NCI-H1417 treated with DMSO at 0.1 percent for 48 hours (cell line): ENCODE data around the gene FXN.
"Not testable (repeated sequence)": the region's sequence is repeated elsewhere in the genome, so short reads cannot be mapped to it uniquely, and the experiment has no call there.

Experiments used
- DNase-seq: peaks from one replicate; lab custom pipeline; 2025; lab: John Stamatoyannopoulos, UW

FXN gene

DNA sequence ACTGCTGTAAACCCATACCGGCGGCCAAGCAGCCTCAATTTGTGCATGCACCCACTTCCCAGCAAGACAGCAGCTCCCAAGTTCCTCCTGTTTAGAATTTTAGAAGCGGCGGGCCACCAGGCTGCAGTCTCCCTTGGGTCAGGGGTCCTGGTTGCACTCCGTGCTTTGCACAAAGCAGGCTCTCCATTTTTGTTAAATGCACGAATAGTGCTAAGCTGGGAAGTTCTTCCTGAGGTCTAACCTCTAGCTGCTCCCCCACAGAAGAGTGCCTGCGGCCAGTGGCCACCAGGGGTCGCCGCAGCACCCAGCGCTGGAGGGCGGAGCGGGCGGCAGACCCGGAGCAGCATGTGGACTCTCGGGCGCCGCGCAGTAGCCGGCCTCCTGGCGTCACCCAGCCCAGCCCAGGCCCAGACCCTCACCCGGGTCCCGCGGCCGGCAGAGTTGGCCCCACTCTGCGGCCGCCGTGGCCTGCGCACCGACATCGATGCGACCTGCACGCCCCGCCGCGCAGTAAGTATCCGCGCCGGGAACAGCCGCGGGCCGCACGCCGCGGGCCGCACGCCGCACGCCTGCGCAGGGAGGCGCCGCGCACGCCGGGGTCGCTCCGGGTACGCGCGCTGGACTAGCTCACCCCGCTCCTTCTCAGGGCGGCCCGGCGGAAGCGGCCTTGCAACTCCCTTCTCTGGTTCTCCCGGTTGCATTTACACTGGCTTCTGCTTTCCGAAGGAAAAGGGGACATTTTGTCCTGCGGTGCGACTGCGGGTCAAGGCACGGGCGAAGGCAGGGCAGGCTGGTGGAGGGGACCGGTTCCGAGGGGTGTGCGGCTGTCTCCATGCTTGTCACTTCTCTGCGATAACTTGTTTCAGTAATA lies at the start of gene FXN:
FXN (plus strand) TSS at position 315 of the 871 bp plus-strand sequence; CDS start at position 346, 31 bp downstream.
- DNase-seq = peak; percentile 31

DNA sequence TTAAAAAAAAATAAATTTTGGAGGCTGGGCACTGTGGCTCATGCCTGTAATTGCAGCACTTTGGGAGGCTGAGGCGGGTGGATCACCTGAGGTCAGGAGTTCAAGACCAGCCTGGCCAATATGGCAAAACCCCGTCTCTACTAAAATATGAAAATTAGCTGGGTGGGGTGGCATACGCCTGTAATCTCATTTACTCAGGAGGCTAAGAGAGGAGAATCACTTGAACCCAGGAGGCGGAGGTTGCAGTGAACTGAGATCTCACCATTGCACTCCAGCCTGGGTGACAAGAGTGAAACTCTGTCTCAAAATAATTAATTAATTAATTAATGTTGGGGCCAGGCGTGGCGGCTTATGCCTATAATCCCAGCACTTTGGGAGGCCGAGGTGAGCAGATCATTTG lies 48.6 kb upstream of the FXN start:
- not testable (repeated sequence) for DNase-seq

GRCh38 chr9:68991457-68991856 lies 44.1 kb upstream of the FXN start:
- no peak for DNase-seq

- no peak for DNase-seq
These were observed 39.8 kb upstream of the FXN start for GRCh38 chr9:68995776-68996175.

GRCh38 chr9:68996462-68996861 lies 39.1 kb upstream of the FXN start:
- DNase-seq = no peak

DNA sequence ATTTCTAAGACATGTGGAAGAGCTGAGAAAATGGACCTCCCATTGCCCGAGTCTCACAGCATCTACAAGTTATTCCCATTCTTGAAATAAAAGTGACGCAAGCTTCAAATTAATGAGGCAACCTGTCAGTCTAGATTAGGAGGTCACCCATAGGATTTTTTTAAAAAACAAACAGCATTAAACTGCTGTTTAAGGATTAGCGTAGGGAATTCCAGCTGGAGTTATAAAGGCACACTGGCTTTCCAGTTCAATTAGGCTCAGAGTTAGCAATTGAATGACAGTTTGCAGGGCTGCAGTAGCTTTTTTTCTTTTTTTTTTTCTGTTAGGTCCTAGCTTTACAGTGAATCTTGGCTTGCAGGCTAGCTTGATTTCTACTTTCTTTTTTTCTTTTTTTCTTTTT lies 37.9 kb upstream of the FXN start:
- DNase-seq = no peak

GRCh38 chr9:68998385-68998784 lies 37.2 kb upstream of the FXN start:
- no peak for DNase-seq

GRCh38 chr9:68998812-68999211 lies 36.7 kb upstream of the FXN start:
- no peak for DNase-seq

GRCh38 chr9:68999393-69000105 lies 36.0 kb upstream of the FXN start:
- DNase-seq = peak; percentile 28

DNA sequence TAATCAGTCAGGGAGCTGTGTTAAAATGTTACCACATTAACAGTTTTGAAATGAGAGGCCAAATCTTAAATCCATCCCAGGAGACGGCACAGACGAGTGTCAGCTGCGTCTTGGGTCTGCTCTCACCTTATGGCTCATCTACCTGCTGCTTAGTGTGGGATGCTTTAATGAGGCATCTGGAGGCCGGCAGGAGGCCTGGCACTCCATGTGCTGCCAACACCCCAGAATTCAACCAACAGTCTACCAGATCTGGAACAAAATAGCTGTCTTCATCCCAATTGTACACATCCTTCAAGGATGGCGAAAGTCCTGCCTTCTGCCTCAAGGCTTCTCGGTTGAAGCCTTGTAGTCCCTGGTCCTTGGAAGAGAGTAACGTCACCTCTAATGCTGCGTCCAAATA lies 33.6 kb upstream of the FXN start:
- DNase-seq = no peak

DNA sequence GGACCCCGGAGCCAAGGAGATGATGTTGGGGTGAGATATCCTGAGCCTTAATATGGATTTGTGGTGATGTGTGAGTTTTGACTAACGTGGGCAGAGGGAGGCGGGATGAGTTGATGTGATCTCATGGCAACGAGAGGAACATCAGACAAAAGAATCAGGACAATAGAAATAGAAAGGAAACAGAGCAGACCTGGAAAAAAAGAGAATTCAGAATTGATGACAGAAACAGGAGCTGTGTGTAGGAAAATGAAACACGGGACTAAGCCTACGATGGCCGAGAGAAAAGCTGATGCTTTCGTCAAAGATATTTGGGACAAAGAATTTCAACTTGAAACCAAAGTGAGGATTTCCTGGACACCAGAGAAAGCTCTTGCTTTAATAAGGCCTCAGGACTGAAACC lies 32.5 kb upstream of the FXN start:
- no peak for DNase-seq

DNA sequence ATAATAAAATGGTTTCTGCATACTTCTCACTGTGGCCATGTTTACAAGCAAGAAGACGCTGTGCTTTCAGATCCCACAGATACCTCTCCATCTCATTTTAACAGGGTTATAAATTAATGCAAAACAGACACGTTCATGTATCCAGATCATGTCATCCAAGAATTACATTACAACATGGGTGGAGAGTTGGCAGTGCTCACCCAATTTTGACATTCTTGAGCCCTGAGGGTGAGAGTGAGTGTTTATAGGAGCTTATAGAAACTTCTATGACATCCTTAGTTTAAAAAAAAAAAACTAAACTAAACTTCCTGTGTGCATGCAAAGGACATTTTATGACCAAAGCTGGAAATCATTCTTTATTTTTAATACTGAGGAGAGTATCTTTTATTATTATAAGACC lies 30.7 kb upstream of the FXN start:
- DNase-seq = no peak

DNA sequence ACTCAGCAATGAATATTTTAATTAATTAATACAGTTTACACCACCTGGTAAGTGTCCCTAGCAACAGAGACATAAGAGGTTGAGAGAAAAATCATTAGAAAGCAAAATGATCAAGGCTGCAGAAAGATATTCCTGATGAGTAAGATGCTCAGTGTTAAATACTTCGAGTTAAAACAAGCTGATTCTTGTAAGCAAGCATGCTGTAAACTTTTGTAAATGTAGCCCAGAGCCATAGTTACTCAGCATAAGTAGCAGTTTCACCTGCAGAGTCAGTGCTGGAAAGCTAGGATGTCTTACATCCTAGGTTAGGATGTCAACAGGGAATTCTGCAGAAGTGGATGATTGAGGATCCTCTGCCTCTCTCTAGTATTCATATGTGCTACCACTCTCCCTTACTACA lies 25.8 kb upstream of the FXN start:
- DNase-seq = no peak

DNA sequence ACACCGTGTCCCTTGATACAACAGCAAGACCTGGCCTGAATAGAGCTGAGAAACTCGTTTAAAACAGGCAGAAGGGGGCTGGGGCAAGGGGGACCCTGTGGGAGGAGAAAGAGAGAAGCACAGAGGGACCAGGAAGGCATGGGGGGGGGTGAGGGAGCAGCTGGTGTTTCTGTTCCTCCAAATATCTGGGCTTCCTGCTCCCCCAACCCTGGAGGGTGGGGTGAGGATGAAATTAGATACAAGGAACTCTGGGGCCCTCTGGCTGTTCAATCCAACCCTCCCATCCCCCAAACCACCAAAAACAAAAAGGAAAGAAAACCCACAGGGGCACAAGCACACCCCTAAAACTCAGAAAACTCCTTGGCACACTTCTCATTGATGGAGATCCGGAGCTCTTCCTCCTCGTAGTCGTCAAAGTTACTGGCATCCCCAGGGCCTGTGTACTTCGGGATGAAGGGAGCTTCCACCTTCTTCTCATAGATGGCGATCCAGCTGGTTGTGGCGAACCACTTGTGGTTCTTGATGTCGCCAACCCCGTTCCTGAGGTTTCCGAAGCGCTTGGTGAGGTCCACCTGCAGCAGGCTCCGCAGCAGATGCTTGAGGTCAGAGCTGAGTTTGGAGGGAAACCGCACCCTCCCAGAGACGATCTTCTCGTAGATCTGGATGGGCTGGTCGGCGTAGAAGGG lies 22.7 kb upstream of the FXN start:
- DNase-seq = no peak

DNA sequence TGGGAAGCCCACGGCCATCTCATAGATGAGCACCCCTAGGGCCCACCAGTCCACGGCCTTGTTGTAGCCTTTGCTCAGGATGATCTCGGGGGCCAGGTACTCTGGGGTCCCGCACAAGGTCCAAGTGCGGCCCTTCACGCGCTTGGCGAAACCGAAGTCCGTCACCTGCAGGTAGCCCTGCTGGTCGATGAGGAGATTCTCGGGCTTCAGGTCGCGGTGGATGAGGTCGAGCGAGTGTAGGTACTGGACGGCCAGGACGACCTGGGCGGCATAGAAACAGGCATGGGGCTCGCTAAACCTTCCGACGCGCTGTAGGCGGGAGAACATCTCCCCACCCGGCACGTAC lies 22.2 kb upstream of the FXN start:
- DNase-seq = no peak

- no peak for DNase-seq
These were observed 21.5 kb upstream of the FXN start, which contains the start of gene PRKACG for GRCh38 chr9:69014013-69014412. PRKACG (minus strand) TSS chr9:69014113; CDS start chr9:69014092, 21 bp downstream.

DNA sequence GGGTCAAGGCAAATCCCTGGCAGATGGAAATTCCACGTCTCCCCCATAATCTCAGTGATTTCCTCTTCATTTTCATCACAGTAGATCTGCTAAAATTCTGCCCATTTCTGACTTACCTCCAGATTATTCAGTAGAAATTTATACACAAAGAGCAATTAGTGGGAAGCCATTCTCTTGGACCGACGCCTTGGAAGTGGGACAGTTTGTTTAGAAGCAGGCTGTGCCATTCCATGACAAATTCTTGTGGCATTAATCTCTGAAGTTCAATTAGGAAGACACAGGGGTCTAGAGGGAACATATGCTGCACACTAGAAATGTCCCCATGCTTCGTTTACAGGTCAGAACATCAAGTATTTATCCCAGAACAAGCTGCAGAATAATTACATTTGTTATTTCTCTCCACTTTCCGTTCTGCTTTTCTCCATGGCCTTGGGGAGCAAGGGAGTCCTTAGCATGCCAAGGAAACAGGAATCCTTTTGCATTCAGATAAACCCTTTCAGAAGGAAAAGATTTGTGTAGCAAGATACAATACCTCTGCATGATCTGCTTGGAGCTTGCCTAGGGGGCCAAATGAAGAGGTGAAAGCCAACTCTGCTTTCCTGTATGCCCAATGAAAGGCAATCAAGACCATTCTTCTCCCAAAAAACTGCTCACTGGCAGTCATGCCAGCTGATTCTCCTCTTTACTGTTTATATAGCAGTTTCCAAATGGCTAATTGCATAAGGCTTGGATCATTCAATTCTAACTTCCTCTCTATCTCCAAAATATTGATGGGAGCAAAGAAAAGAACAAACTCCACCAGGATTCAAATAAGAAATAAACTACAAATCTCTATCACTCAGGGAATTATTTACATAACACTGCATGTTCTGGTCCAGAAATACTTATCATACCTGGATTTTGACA lies 19.1 kb upstream of the FXN start:
- no peak for DNase-seq

- DNase-seq = no peak
These were observed 16.8 kb upstream of the FXN start for GRCh38 chr9:69018737-69019136.

DNA sequence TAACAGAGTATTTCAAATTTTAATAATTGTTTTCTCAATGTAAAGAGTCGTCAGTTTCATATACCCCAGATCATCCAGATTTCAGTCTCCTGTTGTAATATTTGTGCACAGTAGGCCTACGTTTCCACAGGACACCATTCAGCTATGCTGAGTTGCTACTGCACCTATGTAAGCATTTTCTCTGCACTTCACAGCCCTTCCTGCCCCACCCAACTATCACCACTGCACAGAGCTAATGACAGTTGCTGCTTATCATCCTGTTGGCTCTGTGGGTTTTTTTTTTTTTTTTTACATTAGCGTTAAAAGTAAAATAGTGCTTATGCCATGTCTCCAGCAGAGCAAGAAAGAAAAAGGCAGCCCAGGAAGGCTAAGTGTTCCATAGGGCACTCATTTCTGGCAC lies 15.7 kb upstream of the FXN start:
- DNase-seq = no peak

- DNase-seq = no peak
These were observed 15.0 kb upstream of the FXN start for GRCh38 chr9:69020301-69021145.

- DNase-seq = no peak
These were observed 11.9 kb upstream of the FXN start for GRCh38 chr9:69023650-69024049.
